H1 (cell line): ENCODE data around the gene GSDMA. TPM values are rescaled to one million over a fixed set of nuclear protein-coding genes. Genes with fewer than 3 reads are reported as not detected.

ENCODE experiments used
- CTCF ChIA-PET: fragments of 300-600 bp; sonication (Branson Sonifier 250); formaldehyde crosslinking; loops from one replicate; lab custom pipeline; 2021; ENCODE audit not compliant: partially characterized antibody; lab: Charles Lee
- POLR2A ChIA-PET: fragments of 300-600 bp; sonication (Branson Sonifier 250); formaldehyde crosslinking; loops from one replicate; lab custom pipeline; 2021; ENCODE audit warnings: inconsistent platforms; ENCODE audit not compliant: partially characterized antibody; lab: Charles Lee
- DNase-seq, 2 experiments: peaks; one replicate each; pipeline versions ENCODE4 v3.0.0 to v3.0.0-alpha.2; 2010 to 2022; ENCODE audit warnings: low spot score in 2 of 2, low read depth in 1 of 2, mixed read lengths in 1 of 2
- FAIRE-seq: peaks from 2 replicates; lab custom pipeline; 2011; peaks lifted over from hg19 to GRCh38; lab: Jason Lieb, UNC
- H2AFZ ChIP-seq: 2 replicates; pipeline ENCODE4 v1.8.1; 2012; ENCODE audit warnings: low read length, inconsistent platforms
- H2AK5ac ChIP-seq: 2 replicates; pipeline ENCODE4 v1.6.1; 2013; ENCODE audit warnings: low read depth, low read length
- H2BK120ac ChIP-seq: replicated peaks from 2 replicates; pipeline ENCODE3; 2013; ENCODE audit warnings: low read depth, low read length, inconsistent platforms
- H2BK12ac ChIP-seq: 2 replicates; pipeline ENCODE4 v1.6.1; 2013; ENCODE audit warnings: low read depth, low read length
- H2BK15ac ChIP-seq: 2 replicates; pipeline ENCODE4 v1.6.1; 2013; ENCODE audit warnings: low read length
- H2BK20ac ChIP-seq: 2 replicates; pipeline ENCODE4 v1.6.1; 2013; ENCODE audit warnings: low read length
- H2BK5ac ChIP-seq: 2 replicates; pipeline ENCODE4 v1.6.1; 2013; ENCODE audit warnings: low read depth, low read length
- H3K14ac ChIP-seq: 2 replicates; pipeline ENCODE4 v1.6.1; 2013; ENCODE audit warnings: inconsistent platforms; ENCODE audit not compliant: insufficient read length
- H3K18ac ChIP-seq: 2 replicates; pipeline ENCODE4 v1.6.1; 2013; ENCODE audit warnings: low read length; ENCODE audit errors: extremely low read depth
- H3K23ac ChIP-seq: 2 replicates; pipeline ENCODE4 v1.6.1; 2013; ENCODE audit warnings: inconsistent platforms; ENCODE audit not compliant: insufficient read length
- H3K23me2 ChIP-seq: 2 replicates; pipeline ENCODE4 v1.6.1; 2013; ENCODE audit warnings: low read depth, low read length
- H3K27ac ChIP-seq: 2 replicates; pipeline ENCODE4 v1.6.1; 2011; ENCODE audit warnings: low read depth, low read length, inconsistent platforms
- H3K27me3 ChIP-seq, 4 experiments: replicated peaks in 1 of 4; 1 replicate in 1 of 4; 2 replicates in 3 of 4; pipeline versions ENCODE4 v1.6.1 to v1.8.1; 2011 to 2013; ENCODE audit warnings: low read length in 3 of 4, mild to moderate bottlenecking in 3 of 4, inconsistent platforms in 2 of 4, mixed read lengths in 2 of 4, moderate library complexity in 1 of 4; ENCODE audit not compliant: control insufficient read depth in 3 of 4, insufficient read depth in 3 of 4; ENCODE audit errors: extremely low read depth in 1 of 4
- H3K36me3 ChIP-seq, 4 experiments: 2 replicates each; pipeline versions ENCODE4 v1.6.1 to v1.8.1; 2011 to 2013; ENCODE audit warnings: mild to moderate bottlenecking in 4 of 4, low read length in 3 of 4, moderate library complexity in 2 of 4, control low read depth in 1 of 4, inconsistent platforms in 1 of 4; ENCODE audit not compliant: insufficient read depth in 4 of 4, control insufficient read depth in 2 of 4
- H3K4ac ChIP-seq: replicated peaks from 2 replicates; pipeline ENCODE3; 2013; ENCODE audit warnings: low read length, low read depth, mixed read lengths, inconsistent platforms; ENCODE audit not compliant: insufficient read length
- H3K4me1 ChIP-seq, 4 experiments: replicated peaks in 1 of 4; 1 replicate in 1 of 4; 2 replicates in 3 of 4; pipeline versions ENCODE4 v1.6.1 to v1.8.1; 2011 to 2013; ENCODE audit warnings: low read length in 3 of 4, inconsistent platforms in 2 of 4, mixed read lengths in 1 of 4; ENCODE audit not compliant: insufficient read depth in 4 of 4, control insufficient read depth in 3 of 4
- H3K4me2 ChIP-seq, 2 experiments: 2 replicates each; pipeline versions ENCODE4 v1.6.1 to v1.8.1; 2011 to 2013; ENCODE audit warnings: low read depth in 2 of 2, low read length in 2 of 2, control low read depth in 1 of 2, inconsistent platforms in 1 of 2, mild to moderate bottlenecking in 1 of 2; ENCODE audit not compliant: insufficient read depth in 1 of 2
- H3K4me3 ChIP-seq, 4 experiments: fragments of 200-600, 300-600 bp in 1 of 4; sonication (generic), shearing (Covaris generic), sonication (Bioruptor Twin) in 1 of 4; 2 replicates each; pipeline versions ENCODE4 v1.5.1 to v1.8.1; 2011 to 2016; ENCODE audit warnings: low read length in 4 of 4, low read depth in 3 of 4, control low read depth in 2 of 4, inconsistent platforms in 2 of 4, mild to moderate bottlenecking in 2 of 4, mixed read lengths in 1 of 4, moderate library complexity in 1 of 4; ENCODE audit not compliant: insufficient read depth in 2 of 4; ENCODE audit errors: extremely low read depth in 1 of 4
- H3K56ac ChIP-seq: replicated peaks from 2 replicates; pipeline ENCODE3; 2013; ENCODE audit warnings: low read depth, mild to moderate bottlenecking, mixed read lengths, low read length, inconsistent platforms; ENCODE audit not compliant: insufficient read length
- H3K79me1 ChIP-seq: 2 replicates; pipeline ENCODE4 v1.6.1; 2013; ENCODE audit warnings: low read depth, low read length, control low read depth
- H3K79me2 ChIP-seq, 2 experiments: 2 replicates each; pipeline versions ENCODE4 v1.6.1 to v1.8.1; 2012 to 2013; ENCODE audit warnings: low read length in 2 of 2, mild to moderate bottlenecking in 2 of 2, inconsistent platforms in 1 of 2; ENCODE audit not compliant: insufficient read depth in 2 of 2, control insufficient read depth in 1 of 2
- H3K9ac ChIP-seq, 4 experiments: replicated peaks in 1 of 4; 1 replicate in 1 of 4; 2 replicates in 3 of 4; pipeline versions ENCODE4 v1.6.1 to v1.8.1; 2011 to 2013; ENCODE audit warnings: low read depth in 3 of 4, low read length in 3 of 4, control low read depth in 2 of 4, mild to moderate bottlenecking in 2 of 4, moderate library complexity in 2 of 4, inconsistent platforms in 1 of 4; ENCODE audit errors: extremely low read depth in 1 of 4
- H3K9me3 ChIP-seq, 2 experiments: 2 replicates each; pipeline versions ENCODE4 v1.6.1 to v1.8.1; 2012 to 2013; ENCODE audit warnings: mild to moderate bottlenecking in 2 of 2, moderate library complexity in 2 of 2, control low read depth in 1 of 2, inconsistent platforms in 1 of 2, low read depth in 1 of 2, low read length in 1 of 2, mixed read lengths in 1 of 2; ENCODE audit not compliant: insufficient read depth in 2 of 2
- H4K20me1 ChIP-seq, 2 experiments: replicated peaks in 1 of 2; 2 replicates each; pipeline versions ENCODE3 to v1.8.1; 2011 to 2013; ENCODE audit warnings: inconsistent platforms in 2 of 2, low read length in 2 of 2, mild to moderate bottlenecking in 1 of 2; ENCODE audit not compliant: insufficient read depth in 2 of 2, control insufficient read depth in 1 of 2
- H4K5ac ChIP-seq: 2 replicates; pipeline ENCODE4 v1.6.1; 2013; ENCODE audit warnings: low read length, low read depth, mixed read lengths, inconsistent platforms; ENCODE audit not compliant: insufficient read length
- H4K8ac ChIP-seq: 2 replicates; pipeline ENCODE4 v1.8.0; 2013; ENCODE audit warnings: mild to moderate bottlenecking, moderate library complexity, low read length, inconsistent platforms; ENCODE audit not compliant: insufficient read depth; ENCODE audit errors: extremely low read depth
- H4K91ac ChIP-seq: replicated peaks from 2 replicates; pipeline ENCODE3; 2013; ENCODE audit warnings: low read length, mixed read lengths, inconsistent platforms; ENCODE audit not compliant: insufficient read length
- BRCA1 ChIP-seq: IDR thresholded peaks from 2 replicates; pipeline ENCODE4 v1.6.1; 2012; ENCODE audit warnings: low read depth, low read length, improper control_type of control experiment
- CREB1 ChIP-seq: IDR thresholded peaks from 2 replicates; pipeline ENCODE4 v1.6.1; 2012; ENCODE audit warnings: inconsistent platforms
- EGR1 ChIP-seq: IDR thresholded peaks from 2 replicates; pipeline ENCODE4 v1.6.1; 2011; ENCODE audit warnings: low read depth, low read length, borderline replicate concordance
- NRF1 ChIP-seq: IDR thresholded peaks from 2 replicates; pipeline ENCODE4 v1.6.1; 2011; ENCODE audit warnings: mild to moderate bottlenecking, low read depth, low read length, improper control_type of control experiment
- PHF8 ChIP-seq: fragments of 200-600 bp; sonication (generic); conservative IDR thresholded peaks from 2 replicates; pipeline ENCODE4 v1.7.1; 2012; ENCODE audit warnings: low read depth, mild to moderate bottlenecking, inconsistent platforms, low read length, moderate library complexity
- POLR2AphosphoS5 ChIP-seq: IDR thresholded peaks from 2 replicates; pipeline ENCODE4 v1.6.1; 2011; ENCODE audit warnings: low read depth, low read length
- SP1 ChIP-seq: IDR thresholded peaks from 2 replicates; pipeline ENCODE4 v1.6.1; 2011; ENCODE audit warnings: low read depth, low read length
- TAF1 ChIP-seq: IDR thresholded peaks from 2 replicates; pipeline ENCODE4 v1.6.1; 2011; ENCODE audit warnings: mild to moderate bottlenecking, low read depth, low read length
- TEAD4 ChIP-seq: IDR thresholded peaks from 2 replicates; pipeline ENCODE4 v1.6.1; 2012; ENCODE audit warnings: low read depth, low read length, inconsistent platforms, mixed read lengths
- YY1 ChIP-seq: IDR thresholded peaks from 2 replicates; pipeline ENCODE4 v1.6.1; 2011; ENCODE audit warnings: low read depth, mild to moderate bottlenecking, low read length
- WGBS, 2 experiments: shearing (Covaris generic) in 1 of 2; methylation state at CpG; one replicate each; pipeline versions ENCODE4 v1.1.6 to v1.1.7; 2013 to 2015; ENCODE audit warnings: low lambda C conversion rate in 2 of 2, mixed read lengths in 2 of 2, inconsistent platforms in 1 of 2, low coverage in 1 of 2, missing lambda C conversion rate in 1 of 2; ENCODE audit not compliant: insufficient replicate concordance in 2 of 2, insufficient coverage in 1 of 2, insufficient read length in 1 of 2; ENCODE audit errors: extremely low coverage in 1 of 2, missing lambda C conversion rate in 1 of 2; 5-methylcytosine and 5-hydroxymethylcytosine counted together
- polyA plus RNA-seq, 7 experiments: library from polyadenylated mRNA; depleted of rRNA in 3 of 7; stranded (reverse) in 5 of 7; unstranded in 2 of 7; fragments of >200 nt in 5 of 7; fragments of 200-250 nt in 2 of 7; gene quantifications; 1 replicate in 5 of 7; 2 replicates in 1 of 7; 4 replicates in 1 of 7; pipeline versions ENCODE4 v1.2.1 to v1.2.3, GENCODE V29; 2011 to 2013; ENCODE audit warnings: missing spikeins in 2 of 7, mixed read lengths in 2 of 7
- total RNA-seq: library from RNA; stranded (reverse); fragmentation: NEBNext Ultra II Directional; extraction: Animal tissue kit (Norgen Biotek cat#: 25700); gene quantifications from 2 replicates; pipeline ENCODE4 v1.2.1, GENCODE V29; 2021

Gene GSDMA
- total and polyA plus RNA-seq, 2 of the 8 experiments (the other 6 are each of a cell fraction or from before 2014, with no cell fraction given) = 0.03 TPM; not detected in 1

DNA sequence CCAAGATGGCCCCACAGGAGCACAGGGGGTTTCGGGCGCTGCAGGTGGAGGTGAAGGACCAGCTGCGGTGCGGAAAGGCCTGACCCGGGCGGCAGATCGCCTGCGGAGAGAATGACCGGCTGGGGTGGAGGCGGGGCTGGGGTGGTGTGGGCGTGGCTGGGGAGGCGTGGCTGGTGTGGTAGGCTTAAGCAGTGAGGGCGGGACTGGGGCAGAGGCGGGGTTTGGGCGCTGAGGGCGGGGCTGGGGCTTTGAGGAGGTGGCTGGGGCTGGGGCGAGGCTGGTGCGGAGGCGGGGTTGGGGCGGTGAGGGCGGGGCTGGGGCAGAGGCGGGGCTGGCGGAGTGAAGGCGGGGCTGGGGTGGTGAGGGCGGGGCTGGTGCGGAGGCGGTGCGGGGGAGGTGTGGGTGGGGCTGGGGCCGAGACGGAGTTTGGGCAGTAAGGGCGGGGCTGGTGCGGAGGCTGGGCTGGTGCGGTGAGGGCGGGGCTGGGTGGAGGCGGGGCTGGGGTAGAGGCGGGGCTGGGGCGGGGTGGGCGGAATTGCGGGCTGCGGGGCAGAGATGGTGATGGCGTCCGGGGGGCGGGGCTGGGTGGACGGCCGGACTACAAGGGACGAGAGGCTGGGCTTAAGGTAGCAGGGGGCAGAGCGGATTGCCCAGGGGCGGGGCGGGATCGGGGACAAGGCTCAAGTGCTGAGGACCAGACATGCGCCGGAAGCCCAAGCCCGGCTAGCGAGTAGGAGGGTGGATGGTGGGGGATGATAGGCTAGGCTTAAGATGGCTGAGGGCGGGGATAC lies 9.9 kb upstream of the GSDMA start:
- Histone ChIP-seq H4K91ac (peak overlapping the region; percentile 1), H4K20me1 (no peaks in the 10 kb centered on the region), H3K9me3 (no peaks in the 10 kb centered on the region), H2BK12ac (peak overlapping the region; percentile 84; the same call in 1 of the 2 replicates), H3K56ac (no peak overlapping the region), H3K9ac (peak overlapping the region in 3 of 4 experiments; percentile 45 to 67 (median 60); a peak in 5 of 7 replicates), H3K79me1 (0 out of 2 replicates have a peak, but pooled peaks cover 2% of the 10 kb centered on the region), H3K4ac (no peak overlapping the region), H4K5ac (no peak overlapping the region), H2BK120ac (no peak overlapping the region), H2BK15ac (no peak overlapping the region), H2BK5ac (peak overlapping the region; percentile 79; the same call in 1 of the 2 replicates), H2AK5ac (no peak overlapping the region), H3K14ac (no peak overlapping the region), H3K23ac (no peak overlapping the region), H3K18ac (peak overlapping the region; percentile 6), H3K4me3 (peak overlapping the region; percentile 33 to 66 (median 49); a peak in 7 of 8 replicates), H3K4me1 (peaks cover 0 to 13% (median 7%) of the 10 kb centered on the region in 4 experiments; a peak in 6 of 7 replicates), H3K27ac (no peak overlapping the region), H4K8ac (peak overlapping the region; percentile 37; the same call in 1 of the 2 replicates), H3K4me2 (peak overlapping the region; percentile 80 to 99), H2BK20ac (no peak overlapping the region), H3K36me3 (no peaks in the 10 kb centered on the region), H3K79me2 (no peaks in the 10 kb centered on the region), H2AFZ (no peak overlapping the region), H3K27me3 (peaks cover 0 to 5% (median 2%) of the 10 kb centered on the region in 4 experiments; a peak in 3 of 7 replicates), H3K23me2 (peaks cover 2% of the 10 kb centered on the region; the same call in 1 of the 2 replicates)
- WGBS, 2 experiments = 1% methylated on average over 10 of the region's 55 CpGs; no CpG with 5 or more reads in 1 of the 2 experiments
- FAIRE-seq (no peak), DNase-seq (peak; percentile 97 to 100)
- POLR2A ChIA-PET = interaction anchor here (0.6 to 1.8 kb wide), 4 partner anchors 10 to 34 kb away, joined by 3 to 7 read pairs (median 4); partner anchors contain the start of genes GSDMA and PSMD3
- CTCF ChIA-PET = interaction anchor here (0.8 to 2.5 kb wide), 2 partner anchors 25 to 28 kb away, joined by 3 to 12 read pairs; partner anchors contain the start of gene PSMD3
- 0 out of 2 replicates have a peak, but pooled peaks have one; percentile 33 for TF ChIP-seq PHF8
- TF ChIP-seq NRF1 = peak; percentile 39
- TF ChIP-seq POLR2AphosphoS5 = peak; percentile 41; the same call in 1 of the 2 replicates
- TF ChIP-seq EGR1 = peak; percentile 32; the same call in 1 of the 2 replicates
- TF ChIP-seq CREB1 = 0 out of 2 replicates have a peak, but pooled peaks have one; percentile 21
- peak; percentile 73 for TF ChIP-seq TAF1
- TF ChIP-seq TEAD4 = no peak
- peak; percentile 51; the same call in 1 of the 2 replicates for TF ChIP-seq YY1
- TF ChIP-seq SP1 = peak; percentile 29; the same call in 1 of the 2 replicates
- no peak for TF ChIP-seq BRCA1
